ENCODE results near the gene HLA-G.

The HLA-G gene

DNA sequence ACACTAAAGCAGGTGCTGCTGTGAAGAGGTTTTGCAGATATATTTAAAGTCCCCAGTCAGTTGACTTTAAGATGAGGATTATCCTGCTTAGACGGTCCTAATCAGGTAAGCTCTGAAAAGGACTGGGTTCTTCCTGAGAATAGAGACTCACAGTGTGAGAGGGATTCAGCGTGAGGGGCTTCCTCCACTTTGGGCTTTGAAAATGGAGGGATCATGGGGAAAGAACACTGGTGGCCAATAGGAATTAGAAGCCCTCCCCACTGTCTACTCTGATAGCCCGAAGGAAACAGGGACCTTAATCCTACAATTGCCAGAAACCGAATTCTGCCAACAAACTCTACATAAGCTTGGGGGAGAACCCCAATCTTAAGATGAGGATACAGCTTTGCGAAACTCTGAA is 29.7 kb upstream of the HLA-G start:
- Histone ChIP-seq H3K27me3 (peaks cover 0 to 23% of the 10 kb centered on the region in 2 donors), H3K27ac (no peak overlapping the region), H3K4me3 (no peak overlapping the region), H3K36me3 (no peaks in the 10 kb centered on the region), H3K9me3 (no peaks in the 10 kb centered on the region), H3K4me1 (peaks cover 0 to 1% (median under 1%) of the 10 kb centered on the region in 4 donors)
- DNase-seq, result no peak
- TF ChIP-seq CTCF (IDR thresholded peaks at IDR 0.05), result no peak
- intact Hi-C loops (cut with DNase I; ENCODE audit: low total_unique reads), result no loop called here

DNA sequence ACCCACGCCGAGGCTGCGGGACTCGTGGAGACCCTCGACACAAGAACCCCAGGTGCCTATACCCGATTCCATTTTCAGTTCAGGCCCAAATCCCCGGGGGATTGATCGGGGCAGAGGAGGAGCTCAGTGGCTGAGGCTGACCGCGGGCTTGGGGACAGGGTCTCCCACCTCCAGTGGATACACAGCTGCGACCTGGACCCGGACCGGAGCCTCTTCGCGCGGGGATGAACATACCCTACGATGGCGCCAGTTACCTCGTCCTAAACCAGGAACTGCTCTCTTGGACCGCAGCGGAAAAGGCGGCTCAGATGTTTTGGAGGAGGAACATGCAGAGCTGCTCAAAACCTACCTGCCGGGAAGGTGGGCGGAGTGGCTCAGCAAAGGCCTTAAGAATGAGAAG is 27.4 kb upstream of the HLA-G start:
- Histone ChIP-seq H3K27me3 (peaks cover 0 to 6% of the 10 kb centered on the region in 2 donors), H3K36me3 (no peaks in the 10 kb centered on the region), H3K4me3 (no peak overlapping the region), H3K27ac (no peak overlapping the region), H3K9me3 (no peaks in the 10 kb centered on the region), H3K4me1 (no peaks in the 10 kb centered on the region)
- no peak for TF ChIP-seq CTCF (IDR thresholded peaks at IDR 0.05)
- intact Hi-C loops (cut with DNase I; ENCODE audit: low total_unique reads), result no loop called here
- no peak for DNase-seq

DNA sequence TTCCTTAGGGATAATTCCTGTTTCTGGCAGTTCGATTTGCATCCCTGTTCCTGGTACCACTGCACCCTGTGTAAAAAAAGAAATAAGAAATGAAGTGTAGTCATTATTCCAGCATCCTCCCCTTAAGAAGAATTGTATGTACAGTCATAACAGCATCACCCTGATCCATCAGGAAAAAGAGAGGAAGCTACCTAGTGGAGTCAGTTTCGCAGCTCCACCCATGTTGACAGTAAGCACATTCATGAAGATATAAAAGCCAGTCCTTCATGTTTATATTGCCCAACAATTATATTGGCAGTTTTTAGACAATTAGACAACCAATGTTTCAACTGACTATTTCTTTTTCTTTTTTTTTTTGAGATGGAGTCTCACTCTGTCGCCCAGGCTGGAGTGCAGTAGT is 21.2 kb upstream of the HLA-G start:
- Histone ChIP-seq H3K36me3 (no peaks in the 10 kb centered on the region), H3K9me3 (no peaks in the 10 kb centered on the region), H3K27me3 (peaks cover 0 to 5% of the 10 kb centered on the region in 2 donors), H3K4me1 (no peaks in the 10 kb centered on the region), H3K4me3 (no peak overlapping the region), H3K27ac (no peak overlapping the region)
- no peak for TF ChIP-seq CTCF (IDR thresholded peaks at IDR 0.05)
- no peak for DNase-seq
- intact Hi-C loops (cut with DNase I; ENCODE audit: low total_unique reads), result no loop called here

GRCh38 chr6:29809249-29809648 is 18.4 kb upstream of the HLA-G start:
- intact Hi-C loops (cut with DNase I; ENCODE audit: low total_unique reads), result no loop called here
- H3K27ac ChIP-seq, result no peak overlapping the region
- no peaks in the 10 kb centered on the region for H3K36me3 ChIP-seq
- H3K27me3 ChIP-seq, result peaks cover 0 to 5% of the 10 kb centered on the region in 2 donors
- H3K4me3 ChIP-seq, result no peak overlapping the region
- TF ChIP-seq CTCF (IDR thresholded peaks at IDR 0.05), result no peak
- DNase-seq, result no peak
- H3K4me1 ChIP-seq, result no peaks in the 10 kb centered on the region
- no peaks in the 10 kb centered on the region for H3K9me3 ChIP-seq

DNA sequence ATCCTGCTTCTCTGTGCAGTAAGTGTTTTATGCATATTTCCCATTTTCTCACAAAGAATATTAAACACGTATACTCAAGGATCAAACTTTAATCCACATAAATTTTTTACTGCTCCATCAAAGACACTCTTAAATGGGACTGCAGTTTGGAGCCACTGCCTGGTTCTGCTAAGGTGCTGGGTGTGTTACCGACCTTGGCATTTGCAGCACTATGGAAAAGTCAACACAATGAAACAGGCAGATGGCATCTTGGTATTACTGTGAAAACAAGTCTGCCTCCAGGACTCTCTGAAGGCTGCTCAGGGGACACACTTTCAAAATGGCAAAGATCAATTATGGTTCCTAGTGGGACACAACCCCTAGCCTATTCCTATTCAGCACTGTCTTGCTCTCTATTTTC is 17.3 kb upstream of the HLA-G start:
- DNase-seq, result no peak
- Histone ChIP-seq H3K27me3 (peaks cover 0 to 5% of the 10 kb centered on the region in 2 donors), H3K27ac (no peak overlapping the region), H3K9me3 (no peaks in the 10 kb centered on the region), H3K36me3 (no peaks in the 10 kb centered on the region), H3K4me1 (no peaks in the 10 kb centered on the region), H3K4me3 (no peak overlapping the region)
- no peak for TF ChIP-seq CTCF (IDR thresholded peaks at IDR 0.05)
- intact Hi-C loops (cut with DNase I; ENCODE audit: low total_unique reads), result no loop called here

DNA sequence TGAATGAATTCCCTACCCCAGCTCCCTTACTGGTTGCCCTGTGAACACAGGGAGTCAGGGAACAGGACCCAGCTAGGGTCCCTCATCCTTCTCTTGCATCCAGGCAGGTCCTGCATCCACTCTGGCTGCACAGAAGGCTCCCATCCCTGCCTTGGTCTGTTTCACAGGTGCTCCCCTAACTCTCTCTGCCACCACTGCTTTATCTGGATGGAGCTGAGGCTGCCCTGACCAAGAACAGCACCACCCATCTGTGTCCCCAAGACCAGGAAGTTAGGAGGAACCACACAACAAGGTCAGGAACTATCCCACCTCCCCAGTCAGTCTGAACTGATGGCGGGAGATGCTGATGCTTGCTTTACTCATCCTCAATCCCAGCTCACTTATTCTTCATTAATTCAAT is 16.2 kb upstream of the HLA-G start:
- no peak for TF ChIP-seq CTCF (IDR thresholded peaks at IDR 0.05)

More for the DNA sequence above, 16.2 kb upstream of the HLA-G start:
- intact Hi-C loops (cut with DNase I; ENCODE audit: low total_unique reads), result no loop called here
- no peaks in the 10 kb centered on the region for H3K4me1 ChIP-seq
- H3K36me3 ChIP-seq, result no peaks in the 10 kb centered on the region
- no peak for DNase-seq
- peaks cover 0 to 5% of the 10 kb centered on the region in 2 donors for H3K27me3 ChIP-seq
- no peak overlapping the region for H3K4me3 ChIP-seq
- no peaks in the 10 kb centered on the region for H3K9me3 ChIP-seq
- no peak overlapping the region for H3K27ac ChIP-seq

All from tibial artery (tissue), 4 donors.